DMS 273 (cell line): ENCODE data around the gene LAPTM5.
"Not testable (repeated sequence)": the region's sequence is repeated elsewhere in the genome, so short reads cannot be mapped to it uniquely, and the experiment has no call there.

Source experiments
- DNase-seq: peaks from one replicate; lab custom pipeline; 2025; ENCODE audit not compliant: unreplicated experiment; lab: John Stamatoyannopoulos, UW

LAPTM5 gene

GRCh38 chr1:30771005-30771404 is 13.4 kb upstream of the LAPTM5 start:
- no peak for DNase-seq

GRCh38 chr1:30770150-30770549 is 12.6 kb upstream of the LAPTM5 start:
- no peak for DNase-seq

- no peak for DNase-seq
Observed at GRCh38 chr1:30768830-30769718, 11.5 kb upstream of the LAPTM5 start.

GRCh38 chr1:30768159-30768829 is 10.7 kb upstream of the LAPTM5 start:
- no peak for DNase-seq

GRCh38 chr1:30766948-30767347 is 9.4 kb upstream of the LAPTM5 start:
- DNase-seq = not testable (repeated sequence)

- DNase-seq = no peak
Observed at GRCh38 chr1:30765556-30766434, 8.2 kb upstream of the LAPTM5 start.

GRCh38 chr1:30764939-30765555 is 7.5 kb upstream of the LAPTM5 start:
- no peak for DNase-seq

- no peak for DNase-seq
Observed at GRCh38 chr1:30764396-30764795, 6.8 kb upstream of the LAPTM5 start.

GRCh38 chr1:30763651-30764248 is 6.2 kb upstream of the LAPTM5 start:
- no peak for DNase-seq

GRCh38 chr1:30762930-30763650 is 5.5 kb upstream of the LAPTM5 start:
- no peak for DNase-seq

- no peak for DNase-seq
Observed at GRCh38 chr1:30762152-30762929, 4.8 kb upstream of the LAPTM5 start.

GRCh38 chr1:30761381-30762151 is 4.0 kb upstream of the LAPTM5 start:
- DNase-seq = no peak

GRCh38 chr1:30760596-30761324 is 3.2 kb upstream of the LAPTM5 start:
- no peak for DNase-seq

- no peak for DNase-seq
Observed at GRCh38 chr1:30759718-30760281, 2.2 kb upstream of the LAPTM5 start.

GRCh38 chr1:30758785-30759380 is 1.3 kb upstream of the LAPTM5 start:
- peak; percentile 53 for DNase-seq

GRCh38 chr1:30758121-30758688 is 631 bp upstream of the LAPTM5 start:
- DNase-seq = no peak
